Suppressor macrophage (primary cell): ENCODE data around the gene CIB1.
"Not testable (repeated sequence)": the region's sequence is repeated elsewhere in the genome, so short reads cannot be mapped to it uniquely, and the experiment has no call there.

Experiments
- DNase-seq, 4 experiments: peaks; one replicate each; pipeline ENCODE4 v3.0.0-alpha.2; 2020 to 2022

CIB1 gene

DNA sequence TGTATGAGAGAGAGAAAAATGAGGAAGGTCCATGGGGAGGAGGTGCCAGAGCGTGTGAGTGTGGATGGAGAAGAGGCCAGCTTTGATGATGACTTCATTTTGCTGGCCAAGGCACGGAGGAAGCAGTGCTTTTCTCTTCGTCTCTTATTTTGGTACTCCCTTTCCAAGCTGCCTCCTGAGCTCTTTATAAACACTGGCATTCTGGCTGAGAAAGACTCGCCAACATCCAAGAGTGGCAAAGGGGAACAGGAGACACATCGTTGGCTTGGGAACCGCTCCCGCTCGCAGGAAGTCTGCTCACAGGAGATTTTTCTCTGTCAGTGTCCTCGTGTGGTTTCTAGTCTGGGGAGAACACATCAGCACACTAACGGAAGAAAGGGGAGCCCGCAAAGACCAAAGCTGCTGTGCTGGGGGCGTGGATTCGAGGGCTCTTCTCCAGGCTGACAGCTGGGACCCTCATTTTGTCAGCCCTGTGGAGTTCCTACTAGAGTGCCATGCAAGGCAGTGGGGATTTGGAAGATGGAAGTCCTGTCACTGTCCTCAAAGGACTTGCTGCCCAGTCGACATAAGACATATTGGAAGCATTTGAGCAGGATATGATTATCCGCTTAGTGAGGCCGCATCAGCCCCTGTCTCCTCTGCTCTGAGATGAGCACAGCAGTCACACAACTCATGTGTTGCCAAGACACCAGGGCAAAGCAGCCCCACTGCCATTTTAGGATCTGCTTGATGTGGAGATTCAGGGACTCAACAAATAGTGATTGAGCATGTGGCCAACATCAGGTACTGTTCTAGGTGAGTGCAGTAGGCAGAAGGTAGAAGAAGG lies 40.6 kb downstream of the CIB1 start:
- DNase-seq, result peak; percentile 70 to 81 (median 78)

DNA sequence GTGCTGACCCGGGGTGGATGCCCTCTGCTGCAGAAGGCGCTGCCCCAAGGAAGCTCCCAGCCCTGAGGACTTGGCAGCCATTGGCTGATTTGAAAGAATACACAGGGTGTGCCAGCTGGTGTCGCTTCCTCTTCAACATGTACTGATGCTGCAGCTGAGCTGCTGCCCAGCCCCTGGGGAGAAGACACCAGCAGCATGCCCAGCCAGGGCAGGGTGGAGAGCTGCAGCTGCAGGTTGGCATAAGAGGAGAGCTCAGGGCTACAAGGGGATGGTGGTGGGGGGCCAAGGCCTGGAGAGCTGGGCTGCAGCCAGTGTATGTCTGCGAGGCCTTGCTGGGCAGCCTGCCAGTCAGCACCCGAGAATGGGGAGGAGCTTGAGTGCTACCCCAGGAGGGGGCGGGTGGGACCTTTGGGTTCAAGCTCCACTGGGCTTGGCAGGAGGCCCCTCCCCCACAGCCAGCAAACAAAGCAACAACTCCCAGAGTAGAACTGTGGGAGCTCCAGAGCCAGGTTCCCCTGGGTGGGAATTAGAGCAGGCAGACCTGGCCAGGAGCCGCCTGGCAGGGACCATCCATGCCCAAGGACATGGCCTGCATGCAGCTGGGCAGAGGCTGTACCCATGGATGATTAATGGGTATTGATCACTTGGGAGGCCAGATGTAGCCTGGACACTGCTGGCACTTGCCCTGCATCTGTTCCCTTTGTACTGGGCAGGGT lies 41.8 kb downstream of the CIB1 start:
- DNase-seq, result peak; percentile 63 to 80 (median 77)

DNA sequence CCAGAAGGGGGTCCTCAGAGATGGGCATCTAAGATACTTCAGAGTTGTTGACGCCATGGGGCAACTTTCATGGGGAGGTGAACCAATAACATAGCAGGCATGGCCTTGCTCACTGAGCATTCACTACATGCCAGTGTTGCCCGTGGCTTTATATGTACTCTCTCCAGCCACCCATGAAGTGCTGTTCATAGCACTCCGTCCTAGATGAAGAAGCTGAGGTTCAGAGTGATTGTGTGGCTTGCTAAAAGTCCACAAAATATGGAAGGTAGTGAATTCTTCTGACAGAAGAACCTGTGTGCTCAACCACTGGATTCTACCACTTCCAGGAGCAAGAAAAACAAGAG lies 42.4 kb downstream of the CIB1 start:
- DNase-seq, result no peak

DNA sequence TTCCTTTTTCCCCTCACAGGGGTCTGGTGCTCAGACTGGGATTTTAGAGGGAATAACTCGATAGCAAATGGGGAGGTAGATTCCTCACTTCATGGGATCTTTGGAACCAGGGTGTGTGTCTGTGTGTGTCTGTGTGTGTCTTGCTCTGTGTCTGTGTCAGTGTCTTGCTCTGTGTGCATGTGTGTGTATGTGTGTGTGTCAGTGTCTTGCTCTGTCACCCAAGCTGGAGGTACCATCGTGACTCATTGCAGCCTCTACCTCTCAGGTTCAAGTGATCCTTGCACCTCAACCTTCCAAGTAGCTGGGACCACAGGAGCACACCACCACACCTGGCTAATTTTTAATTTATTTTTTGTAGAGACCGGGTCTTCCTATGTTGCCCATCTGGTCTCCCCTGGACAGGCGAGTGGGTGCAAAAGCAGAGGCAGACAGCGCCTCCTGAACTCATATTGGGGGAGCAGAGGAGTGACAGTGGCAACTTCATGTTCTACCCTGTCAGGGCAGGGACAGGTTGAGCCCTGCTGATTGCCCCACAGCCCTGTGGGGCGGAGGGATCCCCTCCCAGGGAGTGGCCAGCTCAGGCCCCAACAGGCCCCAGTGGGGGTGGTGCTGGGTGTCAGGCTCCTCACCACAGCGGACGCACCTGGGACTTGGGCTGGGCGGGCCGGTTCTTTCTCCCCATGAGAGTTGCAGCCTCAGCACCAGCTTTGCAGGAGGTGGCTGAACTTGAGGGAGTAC lies 43.0 kb downstream of the CIB1 start:
- no peak for DNase-seq

DNA sequence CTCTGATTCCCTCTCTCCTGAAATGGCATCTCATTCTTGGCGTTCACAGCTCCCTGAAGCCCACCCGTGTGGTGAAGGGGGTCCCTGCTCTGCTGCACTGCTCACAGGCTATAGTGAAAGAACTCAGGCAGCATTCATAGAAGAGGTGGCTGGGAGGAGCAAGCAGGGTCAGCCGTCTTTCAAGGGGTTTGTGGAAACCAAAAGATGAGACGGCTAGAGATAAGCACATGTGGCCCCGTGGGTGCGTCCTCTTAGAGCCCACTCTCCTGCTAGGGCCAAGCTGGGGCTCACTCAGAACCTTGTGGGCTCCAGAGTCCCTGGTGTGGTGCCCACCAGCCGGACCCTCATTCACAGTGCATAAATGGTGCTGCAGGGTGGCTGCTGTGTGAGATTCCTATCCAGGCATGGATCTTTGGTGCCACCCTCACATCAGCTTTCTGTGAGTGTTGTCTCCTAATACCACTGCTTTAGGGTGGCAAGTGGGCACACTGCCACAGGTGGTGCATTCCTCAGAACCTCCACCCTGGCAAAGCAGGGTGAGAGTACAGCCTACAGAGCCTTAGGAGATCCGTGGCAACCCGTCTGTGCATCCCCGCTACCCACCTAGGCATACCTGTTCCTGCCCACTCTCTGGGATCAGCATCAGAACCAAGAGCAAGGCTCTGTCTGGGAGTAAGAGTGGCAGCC lies 43.8 kb downstream of the CIB1 start:
- DNase-seq, result no peak

DNA sequence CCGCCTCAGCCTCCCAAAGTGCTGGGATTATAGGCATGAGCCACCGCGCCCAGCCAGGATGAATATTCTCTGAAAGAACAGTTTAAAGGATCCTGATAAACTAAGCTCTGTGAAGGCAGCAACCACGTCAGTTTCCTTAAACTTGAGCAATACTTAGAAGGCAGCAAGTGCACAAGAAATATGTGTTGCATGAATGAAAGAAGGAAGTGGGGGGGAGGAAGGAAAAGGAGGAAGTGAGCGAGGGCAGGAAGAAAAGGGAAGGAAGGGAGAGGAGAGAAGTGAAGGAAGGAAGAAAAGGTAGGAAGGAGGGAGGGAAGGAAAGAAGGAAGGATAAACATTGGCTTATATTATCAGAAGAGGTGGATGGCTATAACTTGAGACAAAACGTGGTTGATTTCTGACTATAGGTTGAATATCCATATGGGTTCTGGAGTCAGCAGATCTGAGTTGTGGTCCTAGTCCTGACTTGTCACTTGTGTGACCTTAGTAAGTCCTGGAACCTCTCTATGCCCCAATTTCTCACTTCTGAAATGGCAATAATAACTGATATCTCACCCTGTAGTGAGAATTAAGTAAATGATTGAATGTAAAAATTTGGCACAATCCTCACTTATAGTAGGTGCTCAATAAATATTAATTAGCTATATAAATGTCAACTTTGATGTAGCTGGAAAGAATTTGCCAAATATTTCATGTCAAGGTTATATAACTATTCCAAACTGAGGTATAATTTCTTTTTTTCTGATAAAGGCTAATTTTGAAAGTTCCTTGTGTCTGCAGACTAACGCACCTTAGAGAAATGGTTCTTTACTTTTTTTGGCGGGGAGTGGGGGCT lies 44.6 kb downstream of the CIB1 start:
- peak; percentile 66 to 89 (median 80) for DNase-seq

DNA sequence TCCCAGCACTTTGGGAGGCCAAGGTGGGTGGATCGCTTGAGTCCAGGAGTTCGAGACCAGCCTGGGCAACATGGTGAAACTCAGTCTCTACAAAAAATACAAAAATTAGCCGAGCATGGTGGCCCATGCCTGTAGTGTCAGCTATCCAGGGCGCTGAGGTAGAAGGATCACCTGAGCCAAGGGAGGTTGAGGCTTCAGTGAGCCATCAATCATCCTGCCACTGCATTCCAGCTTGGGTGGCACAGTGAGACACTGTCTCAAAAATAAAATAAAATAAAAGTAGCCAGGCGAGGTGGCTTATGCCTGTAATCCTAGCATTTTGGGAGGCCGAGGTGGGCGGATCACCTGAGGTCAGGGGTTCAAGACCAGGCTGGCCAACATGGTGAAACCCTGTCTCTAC lies 45.7 kb downstream of the CIB1 start:
- not testable (repeated sequence) for DNase-seq

DNA sequence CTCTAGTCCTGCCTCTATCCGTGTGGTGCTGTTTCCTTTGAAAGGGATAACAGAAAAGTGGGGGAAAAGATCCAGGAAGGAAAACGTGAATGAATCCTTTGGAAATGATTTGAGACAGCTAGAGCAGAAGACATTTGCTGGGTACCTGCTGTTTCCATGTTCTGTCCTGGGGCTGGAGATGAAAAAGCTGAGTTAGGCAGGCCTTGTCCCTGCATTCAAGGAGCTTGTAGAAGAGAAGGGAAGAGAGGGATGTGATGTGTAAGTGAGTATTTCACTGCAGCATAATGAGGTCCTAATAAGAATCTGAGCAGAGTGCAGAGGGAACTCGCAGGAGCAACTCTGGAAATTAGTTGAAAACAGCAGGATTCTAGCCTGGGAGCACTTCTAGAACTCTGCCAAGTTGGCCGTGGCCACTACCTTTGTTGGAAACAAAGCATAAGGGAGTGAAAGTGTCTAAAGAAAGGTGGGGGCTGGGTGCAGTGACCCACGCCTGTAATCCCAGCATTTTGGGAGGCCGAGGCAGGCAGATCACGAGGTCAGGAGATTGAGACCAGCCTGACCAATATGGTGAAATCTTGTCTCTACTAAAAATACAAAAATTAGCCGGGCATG lies 46.4 kb downstream of the CIB1 start:
- no peak for DNase-seq

DNA sequence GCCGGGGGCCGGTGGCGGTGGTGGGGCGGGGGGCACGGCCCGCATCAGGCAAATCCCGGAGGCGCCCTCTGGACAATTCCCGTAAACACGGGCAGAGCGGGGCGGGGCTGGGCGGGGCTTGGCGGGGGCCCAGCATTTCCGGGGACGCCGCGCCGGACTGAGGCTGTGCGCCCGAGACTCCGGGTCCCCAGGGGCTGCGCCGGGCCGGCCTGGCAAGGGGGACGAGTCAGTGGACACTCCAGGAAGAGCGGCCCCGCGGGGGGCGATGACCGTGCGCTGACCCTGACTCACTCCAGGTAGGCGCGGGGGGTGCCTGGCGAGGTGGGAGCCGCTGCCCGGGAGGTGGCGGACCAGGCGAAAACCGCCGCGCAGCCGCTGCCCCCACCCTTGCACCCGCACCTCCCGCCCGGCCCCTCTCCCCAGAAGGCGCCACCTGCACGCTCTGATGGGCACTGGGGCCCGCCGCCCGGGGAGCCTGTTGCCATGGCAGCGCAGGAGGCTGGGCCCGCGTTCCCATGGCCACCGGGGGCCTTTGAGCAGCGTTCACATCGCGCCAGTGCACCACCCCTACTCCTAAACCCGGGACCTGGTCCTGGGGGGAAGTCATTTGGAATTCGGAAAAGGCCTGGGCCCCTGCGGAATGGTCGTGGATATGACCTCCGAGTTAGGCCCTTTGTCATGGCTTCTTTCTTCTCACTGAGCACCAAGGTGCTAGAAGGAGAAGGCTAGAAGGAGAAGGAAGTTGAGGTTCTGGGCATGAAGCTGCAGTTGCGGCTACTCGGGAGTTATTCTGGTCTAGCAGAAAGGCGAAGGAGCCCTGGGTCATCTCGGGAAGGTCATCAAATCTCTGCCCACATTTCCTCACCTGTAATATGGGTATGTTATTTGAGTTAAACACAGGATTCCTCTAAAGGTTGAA lies 48.7 kb downstream of the CIB1 start:
- DNase-seq, result peak; percentile 41 to 64 (median 52)

DNA sequence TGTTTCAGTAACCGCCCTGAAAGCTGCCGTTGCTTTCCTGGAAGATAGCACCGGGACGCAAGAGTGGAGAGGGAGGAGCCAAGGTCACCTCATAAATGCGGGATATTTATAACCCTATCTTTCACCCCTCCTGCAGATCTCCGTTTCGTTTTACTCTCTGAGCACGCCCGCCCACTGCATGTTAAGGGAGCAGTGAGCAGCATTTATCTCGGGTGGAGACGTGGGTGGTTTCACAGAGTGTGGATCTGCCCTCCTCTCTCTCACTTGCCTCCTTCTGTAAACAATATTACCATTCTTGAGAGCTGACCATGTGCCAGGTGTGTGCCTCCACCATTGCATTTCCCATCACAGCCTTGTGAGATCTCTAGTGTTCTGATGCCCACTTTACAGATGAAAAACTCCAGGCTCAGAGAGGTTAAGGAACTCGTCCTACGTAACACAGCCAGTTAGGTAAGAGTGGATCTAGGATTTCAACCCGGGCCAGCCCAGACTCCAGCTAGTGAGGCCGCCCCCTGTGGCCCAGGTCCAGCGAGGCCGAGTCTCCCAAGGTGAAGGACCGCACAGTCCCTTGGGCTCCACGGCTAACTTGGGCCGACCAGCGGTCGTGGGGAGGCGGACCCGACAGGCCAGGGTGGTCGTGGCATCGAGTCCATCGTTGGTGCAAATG lies 49.5 kb downstream of the CIB1 start:
- DNase-seq, result no peak

DNA sequence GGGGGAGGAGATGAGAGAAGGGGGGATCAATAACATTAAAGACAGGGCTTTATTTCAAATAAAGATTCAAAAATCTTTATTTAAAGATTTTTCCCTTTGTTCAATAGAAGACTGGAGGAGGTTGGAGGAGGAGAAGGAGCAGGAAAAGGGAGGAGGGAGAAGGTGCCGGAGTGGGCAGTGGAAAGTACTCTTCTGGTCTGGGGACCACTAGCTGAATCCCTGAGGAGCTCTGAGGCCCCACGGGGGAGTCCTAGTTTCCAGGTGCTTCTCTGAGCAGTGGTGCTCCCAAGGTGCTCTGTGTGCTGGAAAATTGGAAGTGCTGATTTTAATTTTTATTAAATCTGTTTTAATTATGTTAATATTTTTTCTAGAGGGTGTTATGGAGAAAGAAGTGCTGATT lies 52.0 kb downstream of the CIB1 start:
- no peak for DNase-seq
